Stimulated activated CD8-positive, alpha-beta memory T cell treated with anti-CD3 and anti-CD28 coated beads, Interleukin-4, amount 100 ng/mL, for 1 hour (primary cell): ENCODE results near the gene CDH13.

ENCODE experiments used
- DNase-seq, 2 donors: peaks; one replicate each; pipeline ENCODE4 v3.0.0-alpha.2; 2020; ENCODE audit warnings: low read depth in 2 of 2, low spot score in 1 of 2

Gene CDH13

DNA sequence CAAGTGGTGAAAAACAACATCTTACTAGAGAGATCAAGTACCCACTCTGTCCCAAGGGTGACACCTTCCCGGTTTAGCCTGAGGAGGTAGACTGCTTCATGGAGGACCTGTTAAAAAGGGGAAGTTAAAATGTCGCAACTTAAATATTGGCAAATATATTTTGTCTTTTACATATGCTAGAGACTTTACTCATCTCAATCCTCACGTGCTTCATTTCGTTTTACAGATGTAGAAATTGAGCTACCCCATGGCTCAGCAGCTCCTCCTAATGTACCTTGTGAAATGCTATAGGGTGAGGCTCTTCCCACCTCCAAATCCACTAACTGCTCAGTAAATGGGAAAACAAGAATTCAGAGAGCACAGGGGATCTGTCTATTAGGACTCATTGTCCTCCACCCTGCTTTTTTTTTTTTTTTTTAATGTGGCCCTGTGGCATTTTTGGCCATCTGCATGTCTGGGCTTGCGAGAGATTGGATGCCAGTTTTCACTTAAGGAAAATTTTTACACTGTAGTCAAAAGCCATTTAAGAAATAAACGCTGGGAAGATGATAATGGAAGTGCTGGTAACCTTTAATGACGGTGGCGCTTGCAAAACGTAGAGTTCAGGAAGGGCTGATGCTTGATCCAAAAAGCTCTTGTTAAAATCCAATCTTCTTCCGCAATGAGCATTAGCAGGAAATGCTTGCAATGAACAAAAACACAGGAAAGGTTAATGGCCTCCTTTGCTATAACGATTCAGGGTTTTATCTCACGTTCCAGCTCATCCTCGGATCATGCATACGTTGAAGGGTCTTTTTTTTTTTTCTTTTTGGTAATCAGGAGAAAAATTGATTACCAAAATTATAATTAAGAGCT is 1220.8 kb downstream of the CDH13 start:
- DNase-seq: no peak

GRCh38 chr16:83849421-83849820 is 1222.7 kb downstream of the CDH13 start:
- DNase-seq: no peak
